ENCODE measurements around the gene ZNF281.
A peak's percentile ranks its signal among the peaks of the same experiment; 100 is the strongest.

The ZNF281 gene

GRCh38 chr1:200409203-200409760 is 554 bp downstream of the ZNF281 start:
- peak overlapping the region; percentile 81 for H3K27ac ChIP-seq (ENCODE audit: extremely low read depth, low read depth, low read length)
- POLR2A ChIA-PET: interaction anchor here (1.0 kb wide), 2 partner anchors 29 to 74 kb away, joined by 3 read pairs; no protein-coding TSS in a partner anchor
- H3K4me3 ChIP-seq (ENCODE audit: low read depth, low read length): peak overlapping the region; percentile 99
- H3K4me1 ChIP-seq (ENCODE audit: control insufficient read depth, insufficient read depth, low read length): 0 out of 2 replicates have a peak, but pooled peaks cover 7% of the 10 kb centered on the region
- CTCF ChIA-PET: interaction anchor here (0.7 kb wide), 1 partner anchor 72 kb away, joined by 3 read pairs; no protein-coding TSS in a partner anchor
- H3K9me3 ChIP-seq (ENCODE audit: control insufficient read depth, insufficient read depth, low read depth, low read length): no peaks in the 10 kb centered on the region
- H3K36me3 ChIP-seq (ENCODE audit: control insufficient read depth in 2 of 2, insufficient read depth in 1 of 2, low read length in 2 of 2): peaks cover 11 to 23% of the 10 kb centered on the region in 2 experiments; a peak in 2 of 3 replicates
- 0 out of 2 replicates have a peak, but pooled peaks have one; percentile 40 for TF ChIP-seq GLI4 (tag by site-specific recombination; IDR thresholded peaks at IDR 0.05)
- TF ChIP-seq INSM2 (tag by site-specific recombination; IDR thresholded peaks at IDR 0.05): no peak
- TF ChIP-seq ZBTB20 (tag by site-specific recombination; IDR thresholded peaks at IDR 0.05): no peak; the same call in 1 of the 2 replicates
- TF ChIP-seq ZNF223 (tag by site-specific recombination; IDR thresholded peaks at IDR 0.05): 0 out of 2 replicates have a peak, but pooled peaks have one; percentile 22
- no peak for TF ChIP-seq ZNF600 (tag by site-specific recombination; IDR thresholded peaks at IDR 0.05)
- 0 out of 2 replicates have a peak, but pooled peaks have one; percentile 22 for TF ChIP-seq ZNF324 (tag by site-specific recombination; IDR thresholded peaks at IDR 0.05)
- 0 out of 2 replicates have a peak, but pooled peaks have one; percentile 12 for TF ChIP-seq ZEB2 (tag by site-specific recombination; IDR thresholded peaks at IDR 0.05)
- TF ChIP-seq YY1 (tag by site-specific recombination; IDR thresholded peaks at IDR 0.05): 0 out of 2 replicates have a peak, but pooled peaks have one; percentile 61
- TF ChIP-seq ZFP37 (tag by site-specific recombination; IDR thresholded peaks at IDR 0.05): 0 out of 2 replicates have a peak, but pooled peaks have one; percentile 38
- no peak for TF ChIP-seq GLI2 (tag by site-specific recombination; IDR thresholded peaks at IDR 0.05; ENCODE audit: borderline replicate concordance, low read depth)
- TF ChIP-seq GLIS1 (tag by site-specific recombination; IDR thresholded peaks at IDR 0.05): peak; percentile 22
- TF ChIP-seq ZFP41 (tag by site-specific recombination; IDR thresholded peaks at IDR 0.05; ENCODE audit: borderline replicate concordance): no peak
- TF ChIP-seq REPIN1 (tag by site-specific recombination; IDR thresholded peaks at IDR 0.05; ENCODE audit: low read depth): 0 out of 2 replicates have a peak, but pooled peaks have one; percentile 62
- no peak for TF ChIP-seq ZBTB49 (tag by site-specific recombination; IDR thresholded peaks at IDR 0.05; ENCODE audit: low read depth)
- TF ChIP-seq ZNF433 (tag by site-specific recombination; IDR thresholded peaks at IDR 0.05; ENCODE audit: low read depth): no peak

DNA sequence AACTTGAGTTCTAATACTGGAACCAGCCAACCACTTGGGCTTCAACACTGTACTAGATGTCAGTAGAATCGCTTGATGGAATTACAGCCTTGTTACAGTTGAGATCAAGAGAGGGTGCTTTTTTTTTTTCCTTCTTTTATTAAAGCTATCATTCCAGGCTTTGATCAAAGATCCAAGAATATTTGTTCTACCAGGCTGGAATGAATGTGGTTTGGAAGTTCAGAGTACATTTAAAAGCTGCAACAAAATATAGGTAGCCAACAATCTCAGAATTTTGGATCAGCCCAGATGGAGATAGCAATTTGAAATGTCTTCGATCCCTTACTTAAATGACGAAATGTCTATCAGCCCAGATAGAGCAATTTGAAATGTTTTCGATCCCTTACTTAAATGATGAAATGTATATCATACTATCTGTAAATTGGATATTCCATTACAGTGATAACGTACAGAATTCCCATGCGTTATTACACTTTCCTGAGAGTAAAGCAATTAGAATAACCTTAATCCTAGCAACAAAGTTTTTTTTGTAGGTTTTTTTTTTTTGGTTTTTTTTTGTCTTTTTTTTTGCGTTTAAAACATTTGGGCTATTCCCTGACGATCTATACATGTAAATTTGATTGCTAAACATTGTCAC is 3.6 kb downstream of the ZNF281 start:
- CTCF ChIA-PET: no interaction called here
- Histone ChIP-seq H3K9me3 (ENCODE audit: control insufficient read depth, insufficient read depth, low read depth, low read length) (no peaks in the 10 kb centered on the region), H3K4me3 (ENCODE audit: low read depth, low read length) (no peak overlapping the region), H3K36me3 (ENCODE audit: control insufficient read depth in 2 of 2, insufficient read depth in 1 of 2, low read length in 2 of 2) (peaks cover 16 to 28% of the 10 kb centered on the region in 2 experiments), H3K4me1 (ENCODE audit: control insufficient read depth, insufficient read depth, low read length) (0 out of 2 replicates have a peak, but pooled peaks cover 9% of the 10 kb centered on the region), H3K27ac (ENCODE audit: extremely low read depth, low read depth, low read length) (no peak overlapping the region)
- POLR2A ChIA-PET: no interaction called here
- no peak for TF ChIP-seq ZSCAN23 (tag by site-specific recombination; IDR thresholded peaks at IDR 0.05)
- no peak for TF ChIP-seq ZNF785 (tag by site-specific recombination; IDR thresholded peaks at IDR 0.05)
- TF ChIP-seq ZNF707 (tag by site-specific recombination; IDR thresholded peaks at IDR 0.05): no peak
- TF ChIP-seq HOXD13 (CRISPR knock-in tag; IDR thresholded peaks at IDR 0.05; ENCODE audit: borderline replicate concordance): no peak
- no peak for TF ChIP-seq OSR2 (tag by site-specific recombination; IDR thresholded peaks at IDR 0.05)
- no peak for TF ChIP-seq ZNF121 (tag by site-specific recombination; IDR thresholded peaks at IDR 0.05)
- no peak for TF ChIP-seq ZNF23 (tag by site-specific recombination; IDR thresholded peaks at IDR 0.05; ENCODE audit: borderline replicate concordance)
- TF ChIP-seq, protein P1, sequence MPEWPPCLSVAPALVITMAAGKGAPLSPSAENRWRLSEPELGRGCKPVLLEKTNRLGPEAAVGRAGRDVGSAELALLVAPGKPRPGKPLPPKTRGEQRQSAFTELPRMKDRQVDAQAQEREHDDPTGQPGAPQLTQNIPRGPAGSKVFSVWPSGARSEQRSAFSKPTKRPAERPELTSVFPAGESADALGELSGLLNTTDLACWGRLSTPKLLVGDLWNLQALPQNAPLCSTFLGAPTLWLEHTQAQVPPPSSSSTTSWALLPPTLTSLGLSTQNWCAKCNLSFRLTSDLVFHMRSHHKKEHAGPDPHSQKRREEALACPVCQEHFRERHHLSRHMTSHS (tag by site-specific recombination; IDR thresholded peaks at IDR 0.05): no peak
- no peak for TF ChIP-seq ZNF404 (tag by site-specific recombination; IDR thresholded peaks at IDR 0.05)
- 0 out of 2 replicates have a peak, but pooled peaks have one; percentile 40 for TF ChIP-seq KLF16 (tag by site-specific recombination; IDR thresholded peaks at IDR 0.05)
- no peak for TF ChIP-seq TCF7L2 (IDR thresholded peaks at IDR 0.05; ENCODE audit: borderline replicate concordance, low read depth, low read length)
- TF ChIP-seq ZNF768 (tag by site-specific recombination; IDR thresholded peaks at IDR 0.05): no peak
- TF ChIP-seq AEBP2 (tag by site-specific recombination; IDR thresholded peaks at IDR 0.05; ENCODE audit: borderline replicate concordance): no peak
- TF ChIP-seq EGR2 (tag by site-specific recombination; IDR thresholded peaks at IDR 0.05; ENCODE audit: low read depth): no peak
